HEK293 (cell line): Measurements from ENCODE around the gene LY6G6F.

Experiments
- CTCF ChIP-seq: fragments of 450-650 bp; formaldehyde crosslinking; IDR thresholded peaks from 2 replicates; pipeline ENCODE4 v1.5.1; 2016; ENCODE audit warnings: missing biosample characterization, missing genetic modification characterization
- YY1 ChIP-seq: fragments of 450-650 bp; formaldehyde crosslinking; IDR thresholded peaks from 2 replicates; pipeline ENCODE4 v1.5.1; 2018; ENCODE audit warnings: missing biosample characterization, missing genetic modification characterization
- ZBTB8A ChIP-seq: fragments of 450-650 bp; formaldehyde crosslinking; IDR thresholded peaks from 2 replicates; pipeline ENCODE4 v1.5.1; 2016; ENCODE audit warnings: missing biosample characterization, missing genetic modification characterization
- ZNF138 ChIP-seq: fragments of 450-650 bp; formaldehyde crosslinking; IDR thresholded peaks from 2 replicates; pipeline ENCODE4 v1.5.1; 2016; ENCODE audit warnings: missing biosample characterization, missing genetic modification characterization, borderline replicate concordance
- ZNF184 ChIP-seq: fragments of 450-650 bp; IDR thresholded peaks from 2 replicates; pipeline ENCODE4 v1.5.1; 2018; ENCODE audit warnings: missing biosample characterization, mild to moderate bottlenecking, missing genetic modification characterization
- ZNF404 ChIP-seq: fragments of 450-650 bp; formaldehyde crosslinking; IDR thresholded peaks from 2 replicates; pipeline ENCODE4 v1.5.1; 2017; ENCODE audit warnings: missing biosample characterization, missing genetic modification characterization
- ZNF530 ChIP-seq: fragments of 450-650 bp; formaldehyde crosslinking; IDR thresholded peaks from 2 replicates; pipeline ENCODE4 v1.5.1; 2016; ENCODE audit warnings: low read depth, missing biosample characterization, missing genetic modification characterization
- ZNF654 ChIP-seq: fragments of 450-650 bp; formaldehyde crosslinking; IDR thresholded peaks from 2 replicates; pipeline ENCODE4 v1.5.1; 2016; ENCODE audit warnings: low read depth, missing biosample characterization, missing genetic modification characterization

GRCh38 chr6:31741815-31742214, 35.1 kb downstream of the LY6G6F start:
- TF ChIP-seq CTCF (no peak), ZNF404 (tag by site-specific recombination) (no peak), ZNF138 (tag by site-specific recombination) (no peak), ZNF184 (tag by site-specific recombination) (no peak), ZNF530 (tag by site-specific recombination) (no peak), YY1 (tag by site-specific recombination) (no peak), ZBTB8A (tag by site-specific recombination) (no peak), ZNF654 (tag by site-specific recombination) (no peak)
